Measurements from ENCODE around the gene SPAG5.
A peak's percentile ranks its signal among the peaks of the same experiment; 100 is the strongest.

Gene SPAG5

GRCh38 chr17:28570716-28571360 lies 28.0 kb downstream of the SPAG5 start:
- peak; percentile 10 for DNase-seq

- DNase-seq = no peak
Observed at GRCh38 chr17:28569446-28569845, 29.4 kb downstream of the SPAG5 start.

- DNase-seq = no peak
Observed at GRCh38 chr17:28567604-28568003, 31.2 kb downstream of the SPAG5 start.

GRCh38 chr17:28563475-28563874 lies 35.4 kb downstream of the SPAG5 start:
- no peak for DNase-seq

GRCh38 chr17:28555022-28555421 lies 43.8 kb downstream of the SPAG5 start:
- DNase-seq = no peak

- peak; percentile 8 for DNase-seq
Observed at GRCh38 chr17:28554565-28554964, 44.3 kb downstream of the SPAG5 start.

- no peak for DNase-seq
Observed at GRCh38 chr17:28553000-28553505, 45.8 kb downstream of the SPAG5 start.

- peak; percentile 67 for DNase-seq
Observed at GRCh38 chr17:28552176-28552999, 46.4 kb downstream of the SPAG5 start, which contains the start of gene UNC119. TSS of gene UNC119 (minus strand) at chr17:28552624. CDS start at chr17:28552557, 67 bp downstream.

GRCh38 chr17:28551421-28552175 lies 47.2 kb downstream of the SPAG5 start:
- peak; percentile 12 for DNase-seq

GRCh38 chr17:28550858-28551257 lies 48.0 kb downstream of the SPAG5 start:
- no peak for DNase-seq

GRCh38 chr17:28549236-28550132 lies 49.3 kb downstream of the SPAG5 start:
- no peak for DNase-seq

GRCh38 chr17:28548417-28549130 lies 50.3 kb downstream of the SPAG5 start:
- no peak for DNase-seq

- peak; percentile 49 for DNase-seq
Observed at GRCh38 chr17:28547623-28548416, 51.0 kb downstream of the SPAG5 start.

GRCh38 chr17:28547096-28547622 lies 51.7 kb downstream of the SPAG5 start:
- no peak for DNase-seq

- no peak for DNase-seq
Observed at GRCh38 chr17:28545787-28546415, 52.9 kb downstream of the SPAG5 start.

- no peak for DNase-seq
Observed at GRCh38 chr17:28545141-28545503, 53.7 kb downstream of the SPAG5 start.

GRCh38 chr17:28544402-28545140 lies 54.3 kb downstream of the SPAG5 start:
- no peak for DNase-seq

GRCh38 chr17:28541439-28541838 lies 57.4 kb downstream of the SPAG5 start:
- DNase-seq = no peak

- no peak for DNase-seq
Observed at GRCh38 chr17:28540231-28540630, 58.6 kb downstream of the SPAG5 start.
